Sigmoid colon (tissue), 7 donors: ENCODE measurements around the gene AUTS2. TPM values are rescaled to one million over a fixed set of nuclear protein-coding genes. Genes with fewer than 3 reads are reported as not detected.
A peak's percentile ranks its signal among the peaks of the same experiment; 100 is the strongest.

Experiments
- DNase-seq: peaks from one replicate; pipeline ENCODE4 v3.0.0-alpha.2; 2019
- H3K27ac ChIP-seq, 4 donors: fragments of 200-600 bp; sonication (generic); one replicate each; pipeline ENCODE4 v1.5.1; 2016 to 2019; ENCODE audit warnings: mild to moderate bottlenecking in 1 of 4
- H3K27me3 ChIP-seq, 3 donors: fragments of 200-600 bp; sonication (generic); one replicate each; pipeline ENCODE4 v1.5.1; 2019; ENCODE audit warnings: mild to moderate bottlenecking in 1 of 3
- H3K36me3 ChIP-seq, 4 donors: fragments of 200-600 bp; sonication (generic); one replicate each; pipeline ENCODE4 v1.5.1; 2016 to 2019
- H3K4me1 ChIP-seq, 4 donors: fragments of 200-600 bp; sonication (generic); one replicate each; pipeline ENCODE4 v1.5.1; 2017 to 2019
- H3K4me3 ChIP-seq, 4 donors: fragments of 200-600 bp; sonication (generic); one replicate each; pipeline ENCODE4 v1.5.1; 2017 to 2019; ENCODE audit warnings: mild to moderate bottlenecking in 2 of 4, moderate library complexity in 1 of 4
- H3K9me3 ChIP-seq, 4 donors: fragments of 200-600 bp in 3 of 4; sonication (generic) in 3 of 4; one replicate each; pipeline versions ENCODE4 v1.5.1 to v1.6.1; 2013 to 2019
- EP300 ChIP-seq, 4 donors: sonication (generic); formaldehyde crosslinking; IDR thresholded peaks; one replicate each; pipeline ENCODE4 v1.6.1; 2017; ENCODE audit warnings: antibody characterized with exemption in 4 of 4
- POLR2A ChIP-seq, 2 donors: fragments of 450-650 bp; IDR thresholded peaks; one replicate each; pipeline ENCODE4 v1.6.1; 2016; ENCODE audit warnings: antibody characterized with exemption in 2 of 2, mild to moderate bottlenecking in 2 of 2, moderate library complexity in 2 of 2
- POLR2AphosphoS5 ChIP-seq, 4 donors: sonication (generic); formaldehyde crosslinking; IDR thresholded peaks; one replicate each; pipeline ENCODE4 v1.6.1; 2017; ENCODE audit warnings: antibody characterized with exemption in 4 of 4
- WGBS, 2 donors: extraction: QIAGEN DNeasy Blood & Tissue Kit; methylation state at CpG; one replicate each; pipeline ENCODE4 v1.1.7; 2013; 5-methylcytosine and 5-hydroxymethylcytosine counted together
- intact Hi-C: fragments of 100-400 bp; cut with DNase I; formaldehyde crosslinking; loops from one replicate; pipeline ENCODE4 v1.15.1; 2023
- polyA plus RNA-seq, 3 donors: library from polyadenylated mRNA; stranded (reverse); fragments of 200-250 nt; gene quantifications; one replicate each; pipeline ENCODE4 v1.2.3, GENCODE V29; 2013
- total RNA-seq, 4 donors: library from RNA; depleted of rRNA; stranded (reverse); fragments of >200 nt; gene quantifications; one replicate each; pipeline ENCODE4 v1.1.0, GENCODE V29; 2016
- TF ChIP-seq, protein P1 (sequence below), 4 experiments: fragments of 450-650 bp in 3 of 4; fragments of 200-600 bp in 1 of 4; IDR thresholded peaks; one replicate each; pipeline ENCODE4 v1.5.1; 2016 to 2019; ENCODE audit warnings: antibody characterized with exemption in 4 of 4, mild to moderate bottlenecking in 3 of 4, moderate library complexity in 2 of 4
- donor health status: healthy with polysubstance abuse.
- donor health status: Bipolar disorder and iron deficiency.
- donor health status: healthy.

Gene AUTS2
- total and polyA plus RNA-seq, 7 donors, result 3.6 to 55.7 (median 25.5) TPM

DNA sequence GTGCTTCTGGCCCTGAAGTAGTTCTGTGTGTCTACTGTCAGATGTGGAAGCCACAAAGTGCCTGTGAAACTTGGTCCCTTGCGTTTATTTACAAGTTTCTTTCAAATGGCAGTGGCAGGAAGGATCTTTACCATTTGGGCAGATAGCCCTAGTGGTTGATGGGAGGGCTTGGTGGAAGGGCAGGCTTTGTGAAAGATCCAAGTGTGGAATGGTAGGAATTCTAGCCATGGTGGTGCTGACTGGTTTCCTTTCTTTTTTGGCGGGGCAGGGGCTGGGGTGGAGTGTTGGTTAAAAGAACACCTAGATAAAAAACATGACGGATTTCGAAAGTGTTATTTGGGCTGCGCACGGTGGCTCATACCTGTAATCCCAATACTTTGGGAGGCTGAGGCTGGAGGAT is 27.0 kb downstream of the AUTS2 start:
- DNase-seq, result no peak
- Histone ChIP-seq H3K27ac (no peak overlapping the region), H3K36me3 (no peaks in the 10 kb centered on the region), H3K27me3 (no peaks in the 10 kb centered on the region), H3K4me1 (peaks cover 0 to 33% (median 26%) of the 10 kb centered on the region in 4 donors), H3K4me3 (no peak overlapping the region), H3K9me3 (no peaks in the 10 kb centered on the region)
- no peak for TF ChIP-seq EP300 (IDR thresholded peaks at IDR 0.05)
- TF ChIP-seq, protein P1, sequence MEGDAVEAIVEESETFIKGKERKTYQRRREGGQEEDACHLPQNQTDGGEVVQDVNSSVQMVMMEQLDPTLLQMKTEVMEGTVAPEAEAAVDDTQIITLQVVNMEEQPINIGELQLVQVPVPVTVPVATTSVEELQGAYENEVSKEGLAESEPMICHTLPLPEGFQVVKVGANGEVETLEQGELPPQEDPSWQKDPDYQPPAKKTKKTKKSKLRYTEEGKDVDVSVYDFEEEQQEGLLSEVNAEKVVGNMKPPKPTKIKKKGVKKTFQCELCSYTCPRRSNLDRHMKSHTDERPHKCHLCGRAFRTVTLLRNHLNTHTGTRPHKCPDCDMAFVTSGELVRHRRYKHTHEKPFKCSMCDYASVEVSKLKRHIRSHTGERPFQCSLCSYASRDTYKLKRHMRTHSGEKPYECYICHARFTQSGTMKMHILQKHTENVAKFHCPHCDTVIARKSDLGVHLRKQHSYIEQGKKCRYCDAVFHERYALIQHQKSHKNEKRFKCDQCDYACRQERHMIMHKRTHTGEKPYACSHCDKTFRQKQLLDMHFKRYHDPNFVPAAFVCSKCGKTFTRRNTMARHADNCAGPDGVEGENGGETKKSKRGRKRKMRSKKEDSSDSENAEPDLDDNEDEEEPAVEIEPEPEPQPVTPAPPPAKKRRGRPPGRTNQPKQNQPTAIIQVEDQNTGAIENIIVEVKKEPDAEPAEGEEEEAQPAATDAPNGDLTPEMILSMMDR (IDR thresholded peaks at IDR 0.05), result no peak
- no peak for TF ChIP-seq POLR2AphosphoS5 (IDR thresholded peaks at IDR 0.05)
- TF ChIP-seq POLR2A (IDR thresholded peaks at IDR 0.05), result no peak
- intact Hi-C loops, result no loop called here
- whole genome bisulfite sequencing, 2 donors, result 84 to 86% methylated on average over 6 of the region's 6 CpGs

DNA sequence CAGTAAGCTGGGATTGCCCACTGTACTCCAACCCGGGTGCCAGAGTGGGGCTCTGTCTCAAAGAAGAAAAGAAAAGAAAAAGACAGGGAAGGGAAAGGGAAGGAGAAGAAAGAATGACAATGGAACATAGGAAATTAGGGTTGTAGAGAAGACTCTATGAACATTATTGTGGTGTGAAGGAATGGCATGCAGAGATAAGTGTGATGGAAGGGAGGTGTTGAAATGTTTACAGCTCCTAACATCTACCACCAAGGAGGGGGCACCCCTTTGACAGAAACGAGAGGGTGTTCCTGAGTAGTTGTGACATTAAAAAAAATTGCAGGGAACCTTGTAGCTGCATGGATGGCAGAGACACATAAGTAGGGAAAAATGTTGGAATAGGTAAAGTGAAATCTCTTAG is 27.5 kb downstream of the AUTS2 start:
- Histone ChIP-seq H3K4me1 (peaks cover 0 to 39% (median 31%) of the 10 kb centered on the region in 4 donors), H3K9me3 (no peaks in the 10 kb centered on the region), H3K4me3 (no peak overlapping the region), H3K36me3 (no peaks in the 10 kb centered on the region), H3K27me3 (no peaks in the 10 kb centered on the region), H3K27ac (no peak overlapping the region)
- intact Hi-C loops, result no loop called here
- no peak for TF ChIP-seq EP300 (IDR thresholded peaks at IDR 0.05)
- no peak for TF ChIP-seq POLR2AphosphoS5 (IDR thresholded peaks at IDR 0.05)
- no peak for TF ChIP-seq POLR2A (IDR thresholded peaks at IDR 0.05)
- 42 to 80% methylated on average over 2 of the region's 2 CpGs for WGBS, 2 donors
- DNase-seq, result no peak

DNA sequence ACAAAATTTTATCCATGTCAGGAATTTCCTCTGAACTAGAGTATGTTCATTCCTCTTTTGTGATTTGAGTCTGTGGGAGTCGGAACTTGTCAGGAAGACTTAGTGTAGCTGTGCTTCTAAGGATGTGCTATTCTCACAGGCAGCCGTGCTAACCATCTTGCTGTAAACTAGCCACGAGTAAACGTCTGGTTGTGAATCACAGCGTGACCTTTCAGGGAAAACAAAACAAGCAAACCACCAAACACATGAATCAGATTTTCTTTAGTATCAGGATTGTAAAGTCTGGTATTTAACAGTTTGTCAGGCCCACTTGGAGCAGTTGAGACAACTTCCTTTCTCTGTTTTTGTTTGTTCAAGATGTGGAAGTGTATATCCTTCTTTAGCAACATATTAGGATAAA is 32.0 kb downstream of the AUTS2 start:
- intact Hi-C loops, result no loop called here
- Histone ChIP-seq H3K27ac (peak overlapping the region in 3 of 4 donors; percentile 2 to 31 (median 8)), H3K9me3 (no peaks in the 10 kb centered on the region), H3K36me3 (no peaks in the 10 kb centered on the region), H3K4me3 (no peak overlapping the region), H3K27me3 (no peaks in the 10 kb centered on the region), H3K4me1 (peaks cover 0 to 52% (median 47%) of the 10 kb centered on the region in 4 donors)
- WGBS, 2 donors, result 33 to 34% methylated on average over 5 of the region's 5 CpGs
- TF ChIP-seq EP300 (IDR thresholded peaks at IDR 0.05) (no peak), POLR2A (IDR thresholded peaks at IDR 0.05) (no peak), POLR2AphosphoS5 (IDR thresholded peaks at IDR 0.05) (no peak)
- TF ChIP-seq, protein P1 (IDR thresholded peaks at IDR 0.05), result no peak
- DNase-seq, result no peak

DNA sequence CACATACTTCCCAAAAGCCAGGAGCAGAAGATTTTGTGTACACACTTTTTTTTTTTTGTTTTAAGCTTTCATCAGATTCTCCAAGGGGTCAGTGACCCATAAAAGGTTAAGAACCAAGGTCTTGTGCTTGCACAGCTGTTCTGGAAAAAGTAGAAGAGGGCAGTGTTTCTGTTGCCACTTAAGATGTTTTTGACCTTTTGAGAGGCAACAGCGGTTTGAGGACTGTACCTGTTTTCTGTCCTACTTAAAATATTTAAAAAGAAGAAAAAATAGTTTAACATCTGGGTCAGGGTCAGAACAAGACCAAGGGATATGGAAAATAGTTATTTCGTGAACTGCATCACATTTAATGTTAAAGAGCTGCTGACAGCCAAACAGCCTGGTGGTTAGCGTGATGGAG is 32.9 kb downstream of the AUTS2 start:
- H3K4me1 ChIP-seq, result peaks cover 0 to 57% (median 53%) of the 10 kb centered on the region in 4 donors
- no peaks in the 10 kb centered on the region for H3K36me3 ChIP-seq
- no peaks in the 10 kb centered on the region for H3K9me3 ChIP-seq
- H3K27ac ChIP-seq, result no peak overlapping the region
- WGBS, 2 donors, result 78 to 82% methylated on average over 3 of the region's 3 CpGs
- TF ChIP-seq POLR2AphosphoS5 (IDR thresholded peaks at IDR 0.05) (no peak), EP300 (IDR thresholded peaks at IDR 0.05) (no peak), POLR2A (IDR thresholded peaks at IDR 0.05) (no peak)
- TF ChIP-seq, protein P1 (IDR thresholded peaks at IDR 0.05), result no peak
- no peak for DNase-seq
- H3K4me3 ChIP-seq, result no peak overlapping the region
- intact Hi-C loops, result no loop called here
- no peaks in the 10 kb centered on the region for H3K27me3 ChIP-seq

DNA sequence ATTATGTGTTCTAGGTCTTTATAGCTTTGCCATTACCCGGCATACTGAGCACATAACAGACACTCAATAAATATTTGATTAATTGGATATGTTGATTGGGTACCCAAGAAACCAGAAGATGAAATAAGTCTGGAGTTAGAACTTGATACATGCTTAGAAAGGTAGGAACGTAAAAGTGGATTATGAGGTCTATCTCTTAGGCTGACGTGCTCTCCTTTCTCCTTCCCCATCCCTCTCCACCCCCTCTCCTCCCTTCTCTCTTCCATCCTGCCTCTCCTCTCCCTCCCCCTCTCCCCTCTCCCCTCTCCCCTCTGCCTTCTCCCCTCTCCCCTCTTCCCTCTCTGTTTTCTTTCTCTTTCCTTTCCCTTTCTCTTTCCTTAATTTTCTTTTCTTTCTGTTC is 34.0 kb downstream of the AUTS2 start:
- H3K4me3 ChIP-seq, result no peak overlapping the region
- peaks cover 0 to 59% (median 54%) of the 10 kb centered on the region in 4 donors for H3K4me1 ChIP-seq
- no peak for DNase-seq
- no peaks in the 10 kb centered on the region for H3K27me3 ChIP-seq
- H3K27ac ChIP-seq, result no peak overlapping the region
- WGBS, 2 donors, result 76 to 86% methylated on average over 3 of the region's 3 CpGs
- no peaks in the 10 kb centered on the region for H3K36me3 ChIP-seq
- no peaks in the 10 kb centered on the region for H3K9me3 ChIP-seq
- intact Hi-C loops, result no loop called here
- TF ChIP-seq POLR2A (IDR thresholded peaks at IDR 0.05) (no peak), POLR2AphosphoS5 (IDR thresholded peaks at IDR 0.05) (no peak), EP300 (IDR thresholded peaks at IDR 0.05) (no peak)
- TF ChIP-seq, protein P1 (IDR thresholded peaks at IDR 0.05), result no peak
